Pancreas (tissue), 10 donors: ENCODE measurements around the gene HHIPL1. TPM values are rescaled to one million over a fixed set of nuclear protein-coding genes. Genes with fewer than 3 reads are reported as not detected.

ENCODE experiments used
- ATAC-seq, 4 donors: fragments of 200-7000 bp; cut with Tn5 transposase; one replicate each; pipeline versions ENCODE4 v1.8.0 to v1.9.1; 2020; ENCODE audit warnings: mild to moderate bottlenecking in 4 of 4, moderate library complexity in 4 of 4
- DNase-seq, 6 donors: peaks; one replicate each; pipeline ENCODE4 v3.0.0-alpha.2; 2020
- FAIRE-seq: peaks from 2 replicates; lab custom pipeline; 2012; peaks lifted over from hg19 to GRCh38; lab: Jason Lieb, UNC
- H3K27ac ChIP-seq, 4 donors: fragments of 200-600 bp; sonication (generic); 1 replicate in 3 of 4; 2 replicates in 1 of 4; pipeline versions ENCODE4 v1.5.0 to v1.8.0; 2020
- H3K27me3 ChIP-seq, 4 donors: fragments of 200-600 bp; one replicate each; pipeline ENCODE4 v1.8.0; 2021
- H3K36me3 ChIP-seq, 3 donors: fragments of 200-600 bp; sonication (generic) in 1 of 3; one replicate each; pipeline versions ENCODE4 v1.5.0 to v1.8.0; 2020 to 2021
- H3K4me1 ChIP-seq, 3 donors: fragments of 200-600 bp; one replicate each; pipeline ENCODE4 v1.8.0; 2021
- H3K4me3 ChIP-seq, 4 donors: fragments of 200-600 bp; sonication (generic) in 2 of 4; one replicate each; pipeline versions ENCODE4 v1.5.0 to v1.8.0; 2020 to 2021
- H3K9me3 ChIP-seq, 4 donors: fragments of 200-600 bp; one replicate each; pipeline ENCODE4 v1.8.0; 2021
- WGBS, 2 donors: extraction: QIAGEN DNeasy Blood & Tissue Kit; methylation state at CpG; one replicate each; pipeline ENCODE4 v1.1.7; 2013; 5-methylcytosine and 5-hydroxymethylcytosine counted together
- intact Hi-C, 3 donors: fragments of 100-400 bp; cut with DNase I; formaldehyde crosslinking; loops; one replicate each; pipeline versions ENCODE4 v1.11.1 to v1.14.2; 2022
- polyA plus RNA-seq, 2 donors: library from polyadenylated mRNA; stranded (reverse); fragments of 200-250 nt; gene quantifications; one replicate each; pipeline ENCODE4 v1.2.3, GENCODE V29; 2013
- total RNA-seq, 6 donors: library from RNA; stranded (reverse); fragmentation: NEBNext Ultra II Directional in 4 of 6; extraction: Animal tissue kit (Norgen Biotek cat#: 25700) in 4 of 6; gene quantifications; one replicate each; pipeline versions ENCODE4 v1.2.1 to v1.2.4, GENCODE V29; 2021 to 2023
- TF ChIP-seq, protein P1 (sequence below), 4 donors: fragments of 200-600 bp; sonication (generic) in 3 of 4; IDR thresholded peaks; one replicate each; pipeline versions ENCODE4 v1.5.0 to v1.8.0; 2021; ENCODE audit warnings: antibody characterized with exemption in 4 of 4
- donor health status: healthy with polysubstance abuse.
- donor health status: DM: no; HTN: no; CAD: no; lungs with moderate emphysema.
- donor health status: DM: no; HTN: no; CAD: no.
- donor health status: control.
- donor health status: control.
- donor health status: Bipolar disorder and iron deficiency.
- donor health status: DM: yes; HTN: yes; CAD: no.
- donor health status: DM: no; HTN: no; CAD: no.
- donor health status: DM: no; HTN: no; CAD: no.
- donor health status: DM: yes; HTN: yes; CAD: no.

Gene HHIPL1
- total and polyA plus RNA-seq, 8 donors, result 0.09 to 1.2 (median 0.23) TPM

- FAIRE-seq (no peak), DNase-seq (no peak), ATAC-seq (no peak)
- intact Hi-C loops, result no loop called here
- Histone ChIP-seq H3K36me3 (no peaks in the 10 kb centered on the region), H3K27ac (no peak overlapping the region), H3K4me1 (no peaks in the 10 kb centered on the region), H3K9me3 (no peaks in the 10 kb centered on the region), H3K4me3 (no peak overlapping the region), H3K27me3 (no peaks in the 10 kb centered on the region)
- 79 to 90% methylated on average over 3 of the region's 3 CpGs for WGBS, 2 donors
- TF ChIP-seq, protein P1, sequence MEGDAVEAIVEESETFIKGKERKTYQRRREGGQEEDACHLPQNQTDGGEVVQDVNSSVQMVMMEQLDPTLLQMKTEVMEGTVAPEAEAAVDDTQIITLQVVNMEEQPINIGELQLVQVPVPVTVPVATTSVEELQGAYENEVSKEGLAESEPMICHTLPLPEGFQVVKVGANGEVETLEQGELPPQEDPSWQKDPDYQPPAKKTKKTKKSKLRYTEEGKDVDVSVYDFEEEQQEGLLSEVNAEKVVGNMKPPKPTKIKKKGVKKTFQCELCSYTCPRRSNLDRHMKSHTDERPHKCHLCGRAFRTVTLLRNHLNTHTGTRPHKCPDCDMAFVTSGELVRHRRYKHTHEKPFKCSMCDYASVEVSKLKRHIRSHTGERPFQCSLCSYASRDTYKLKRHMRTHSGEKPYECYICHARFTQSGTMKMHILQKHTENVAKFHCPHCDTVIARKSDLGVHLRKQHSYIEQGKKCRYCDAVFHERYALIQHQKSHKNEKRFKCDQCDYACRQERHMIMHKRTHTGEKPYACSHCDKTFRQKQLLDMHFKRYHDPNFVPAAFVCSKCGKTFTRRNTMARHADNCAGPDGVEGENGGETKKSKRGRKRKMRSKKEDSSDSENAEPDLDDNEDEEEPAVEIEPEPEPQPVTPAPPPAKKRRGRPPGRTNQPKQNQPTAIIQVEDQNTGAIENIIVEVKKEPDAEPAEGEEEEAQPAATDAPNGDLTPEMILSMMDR (IDR thresholded peaks at IDR 0.05), result no peak
Observed at GRCh38 chr14:99693918-99694317, 49.0 kb downstream of the HHIPL1 start.

- TF ChIP-seq, protein P1 (IDR thresholded peaks at IDR 0.05), result no peak
- WGBS, 2 donors, result 92 to 94% methylated on average over 4 of the region's 4 CpGs
- H3K4me1 ChIP-seq, result no peaks in the 10 kb centered on the region
- DNase-seq, result no peak
- H3K27ac ChIP-seq, result no peak overlapping the region
- no peak for ATAC-seq
- intact Hi-C loops, result no loop called here
- no peak overlapping the region for H3K4me3 ChIP-seq
- no peaks in the 10 kb centered on the region for H3K36me3 ChIP-seq
- FAIRE-seq, result no peak
- H3K27me3 ChIP-seq, result no peaks in the 10 kb centered on the region
- H3K9me3 ChIP-seq, result no peaks in the 10 kb centered on the region
Observed at GRCh38 chr14:99696929-99697328, 52.0 kb downstream of the HHIPL1 start.

GRCh38 chr14:99698236-99698635 is 53.3 kb downstream of the HHIPL1 start:
- WGBS, 2 donors, result 86 to 93% methylated on average over 6 of the region's 6 CpGs
- Histone ChIP-seq H3K4me1 (no peaks in the 10 kb centered on the region), H3K27ac (no peak overlapping the region), H3K36me3 (no peaks in the 10 kb centered on the region), H3K27me3 (no peaks in the 10 kb centered on the region), H3K9me3 (no peaks in the 10 kb centered on the region), H3K4me3 (no peak overlapping the region)
- TF ChIP-seq, protein P1 (IDR thresholded peaks at IDR 0.05), result no peak
- ATAC-seq, result no peak
- no peak for FAIRE-seq
- intact Hi-C loops, result no loop called here
- DNase-seq, result no peak

GRCh38 chr14:99698642-99699041 is 53.7 kb downstream of the HHIPL1 start:
- DNase-seq, result no peak
- H3K27ac ChIP-seq, result no peak overlapping the region
- H3K27me3 ChIP-seq, result no peaks in the 10 kb centered on the region
- TF ChIP-seq, protein P1 (IDR thresholded peaks at IDR 0.05), result no peak
- no peak overlapping the region for H3K4me3 ChIP-seq
- no peaks in the 10 kb centered on the region for H3K9me3 ChIP-seq
- H3K36me3 ChIP-seq, result no peaks in the 10 kb centered on the region
- FAIRE-seq, result no peak
- WGBS, 2 donors, result 82 to 88% methylated on average over 5 of the region's 5 CpGs
- intact Hi-C loops, result no loop called here
- no peak for ATAC-seq
- H3K4me1 ChIP-seq, result no peaks in the 10 kb centered on the region

GRCh38 chr14:99699085-99699760 is 54.3 kb downstream of the HHIPL1 start:
- no peak for DNase-seq
- Histone ChIP-seq H3K27me3 (no peaks in the 10 kb centered on the region), H3K9me3 (no peaks in the 10 kb centered on the region), H3K36me3 (no peaks in the 10 kb centered on the region), H3K4me1 (no peaks in the 10 kb centered on the region), H3K4me3 (no peak overlapping the region), H3K27ac (no peak overlapping the region)
- no peak for ATAC-seq
- intact Hi-C loops, result no loop called here
- WGBS, 2 donors, result 88 to 94% methylated on average over 12 of the region's 12 CpGs
- FAIRE-seq, result no peak
- TF ChIP-seq, protein P1 (IDR thresholded peaks at IDR 0.05), result no peak
